Small intestine (tissue), 7 donors: ENCODE measurements around the gene ZNF549. TPM values are rescaled to one million over a fixed set of nuclear protein-coding genes. Genes with fewer than 3 reads are reported as not detected.

Source experiments
- DNase-seq, 2 donors: peaks; one replicate each; pipeline versions ENCODE4 v3.0.0 to v3.0.0-alpha.2; 2013
- FAIRE-seq: peaks from 2 replicates; lab custom pipeline; 2012; peaks lifted over from hg19 to GRCh38; lab: Jason Lieb, UNC
- H3K27ac ChIP-seq, 3 donors: one replicate each; pipeline ENCODE4 v1.5.1; 2013; ENCODE audit warnings: low read length in 2 of 3, mild to moderate bottlenecking in 2 of 3, control low read depth in 1 of 3, inconsistent platforms in 1 of 3, low read depth in 1 of 3, moderate library complexity in 1 of 3
- H3K27me3 ChIP-seq, 3 donors: one replicate each; pipeline ENCODE4 v1.6.1; 2013; ENCODE audit warnings: low read length in 3 of 3, inconsistent platforms in 1 of 3; ENCODE audit not compliant: control insufficient read depth in 3 of 3, insufficient read depth in 3 of 3
- H3K36me3 ChIP-seq, 3 donors: one replicate each; pipeline ENCODE4 v1.6.1; 2013; ENCODE audit warnings: low read length in 3 of 3, inconsistent platforms in 1 of 3, low read depth in 1 of 3, mild to moderate bottlenecking in 1 of 3, moderate library complexity in 1 of 3; ENCODE audit not compliant: control insufficient read depth in 3 of 3, insufficient read depth in 2 of 3
- H3K4me1 ChIP-seq, 3 donors: one replicate each; pipeline ENCODE4 v1.6.1; 2013; ENCODE audit warnings: low read length in 2 of 3, inconsistent platforms in 1 of 3, low read depth in 1 of 3, mild to moderate bottlenecking in 1 of 3, moderate library complexity in 1 of 3; ENCODE audit not compliant: control insufficient read depth in 3 of 3, insufficient read depth in 2 of 3
- H3K4me3 ChIP-seq, 3 donors: one replicate each; pipeline ENCODE4 v1.5.1; 2013; ENCODE audit warnings: low read length in 3 of 3, control low read depth in 1 of 3, inconsistent platforms in 1 of 3, low read depth in 1 of 3, mild to moderate bottlenecking in 1 of 3, moderate library complexity in 1 of 3
- H3K9me3 ChIP-seq, 2 donors: one replicate each; pipeline ENCODE4 v1.6.1; 2013; ENCODE audit warnings: low read depth in 1 of 2, low read length in 1 of 2; ENCODE audit not compliant: control insufficient read depth in 2 of 2, insufficient read depth in 1 of 2
- WGBS, 3 donors: extraction: QIAGEN DNeasy Blood & Tissue Kit; methylation state at CpG; one replicate each; pipeline ENCODE4 v1.1.7; 2013; 5-methylcytosine and 5-hydroxymethylcytosine counted together
- polyA plus RNA-seq, 4 donors: library from polyadenylated mRNA; stranded (reverse) in 3 of 4; unstranded in 1 of 4; fragments of 200-250 nt in 3 of 4; fragments of 120-200 nt in 1 of 4; gene quantifications; one replicate each; pipeline versions ENCODE4 v1.2.1 to v1.2.3, GENCODE V29; 2013
- donor health status: healthy with polysubstance abuse.
- donor health status: control.
- donor health status: control.
- donor health status: Bipolar disorder and iron deficiency.
- donor health status: healthy.

The ZNF549 gene
- polyA plus RNA-seq, 4 donors: 0.89 to 11.5 (median 1.7) TPM

GRCh38 chr19:57558525-57558924, 31.4 kb downstream of the ZNF549 start:
- peak overlapping the region in 1 of 3 donors; percentile 79 for H3K27ac ChIP-seq
- WGBS, 3 donors: 32 to 55% (median 46%) methylated on average over 6 of the region's 6 CpGs
- FAIRE-seq: no peak
- H3K27me3 ChIP-seq: no peaks in the 10 kb centered on the region
- H3K4me1 ChIP-seq: peaks cover 4 to 13% (median 7%) of the 10 kb centered on the region in 3 donors
- DNase-seq: no peak
- peaks cover 6 to 25% (median 14%) of the 10 kb centered on the region in 3 donors for H3K36me3 ChIP-seq
- peaks cover 0 to 40% of the 10 kb centered on the region in 2 donors for H3K9me3 ChIP-seq
- peak overlapping the region in 2 of 3 donors; percentile 89 to 96 for H3K4me3 ChIP-seq

GRCh38 chr19:57559008-57559403, 31.9 kb downstream of the ZNF549 start:
- Histone ChIP-seq H3K27me3 (no peaks in the 10 kb centered on the region), H3K4me3 (peak overlapping the region; percentile 87 to 96 (median 89)), H3K9me3 (peaks cover 0 to 39% of the 10 kb centered on the region in 2 donors), H3K4me1 (peaks cover 4 to 13% (median 7%) of the 10 kb centered on the region in 3 donors), H3K27ac (peak overlapping the region in 2 of 3 donors; percentile 79 to 80), H3K36me3 (peaks cover 4 to 20% (median 12%) of the 10 kb centered on the region in 3 donors)
- DNase-seq (peak; percentile 10 to 63), FAIRE-seq (no peak)
- 0% methylated on average over 22 of the region's 22 CpGs for WGBS, 3 donors

GRCh38 chr19:57559404-57560025, 32.4 kb downstream of the ZNF549 start, which contains the start of gene ZNF550:
ZNF550 (minus strand) TSS chr19:57559863; CDS start chr19:57559682, 181 bp downstream.
- Histone ChIP-seq H3K4me1 (peaks cover 4 to 13% (median 7%) of the 10 kb centered on the region in 3 donors), H3K4me3 (peak within 1 kb of the TSS; percentile 87 to 96 (median 89)), H3K27ac (peak within 1 kb of the TSS in 2 of 3 donors; percentile 79 to 80), H3K27me3 (no peaks in the 10 kb centered on the region), H3K9me3 (peaks cover 0 to 39% of the 10 kb centered on the region in 2 donors), H3K36me3 (peaks cover 4 to 15% (median 10%) of the 10 kb centered on the region in 3 donors)
- FAIRE-seq (no peak), DNase-seq (peak; percentile 86 to 96)
- 0 to 1% (median 1%) methylated on average over 49 to 56 of the region's 56 CpGs for WGBS, 3 donors

GRCh38 chr19:57560049-57560491, 32.9 kb downstream of the ZNF549 start:
- H3K36me3 ChIP-seq: peaks cover 4 to 13% (median 7%) of the 10 kb centered on the region in 3 donors
- DNase-seq: peak in 1 of 2 donors; percentile 56
- H3K4me1 ChIP-seq: peaks cover 4 to 13% (median 7%) of the 10 kb centered on the region in 3 donors
- no peak for FAIRE-seq
- H3K27ac ChIP-seq: peak overlapping the region in 2 of 3 donors; percentile 79 to 80
- H3K9me3 ChIP-seq: peaks cover 0 to 39% of the 10 kb centered on the region in 2 donors
- peak overlapping the region; percentile 87 to 96 (median 89) for H3K4me3 ChIP-seq
- no peaks in the 10 kb centered on the region for H3K27me3 ChIP-seq
- 22 to 34% (median 33%) methylated on average over 23 of the region's 23 CpGs for whole genome bisulfite sequencing, 3 donors

- Histone ChIP-seq H3K4me1 (peaks cover 4 to 6% (median 5%) of the 10 kb centered on the region in 3 donors), H3K27ac (no peak overlapping the region), H3K4me3 (no peak overlapping the region), H3K9me3 (peaks cover 2 to 52% of the 10 kb centered on the region in 2 donors), H3K36me3 (no peaks in the 10 kb centered on the region), H3K27me3 (no peaks in the 10 kb centered on the region)
- DNase-seq (no peak), FAIRE-seq (no peak)
- WGBS, 3 donors: 43 to 60% (median 52%) methylated on average over 1 of the region's 1 CpG
These were observed 36.4 kb downstream of the ZNF549 start for GRCh38 chr19:57563547-57563946.

GRCh38 chr19:57566396-57567265, 39.5 kb downstream of the ZNF549 start:
- DNase-seq (no peak), FAIRE-seq (no peak)
- H3K4me1 ChIP-seq: no peaks in the 10 kb centered on the region
- no peak overlapping the region for H3K27ac ChIP-seq
- WGBS, 3 donors: 61 to 65% (median 62%) methylated on average over 7 of the region's 7 CpGs
- H3K4me3 ChIP-seq: no peak overlapping the region
- no peaks in the 10 kb centered on the region for H3K27me3 ChIP-seq
- peaks cover 2 to 75% of the 10 kb centered on the region in 2 donors for H3K9me3 ChIP-seq
- H3K36me3 ChIP-seq: no peaks in the 10 kb centered on the region

- Histone ChIP-seq H3K4me3 (no peak overlapping the region), H3K27ac (no peak overlapping the region), H3K4me1 (no peaks in the 10 kb centered on the region), H3K27me3 (no peaks in the 10 kb centered on the region), H3K36me3 (peaks cover 20 to 30% (median 27%) of the 10 kb centered on the region in 3 donors), H3K9me3 (peaks cover 2 to 91% of the 10 kb centered on the region in 2 donors)
- DNase-seq (no peak), FAIRE-seq (no peak)
These were observed 43.6 kb downstream of the ZNF549 start for GRCh38 chr19:57570707-57571106.

GRCh38 chr19:57572415-57572947, 45.3 kb downstream of the ZNF549 start:
- Histone ChIP-seq H3K4me1 (no peaks in the 10 kb centered on the region), H3K4me3 (no peak overlapping the region), H3K27me3 (no peaks in the 10 kb centered on the region), H3K9me3 (peaks cover 0 to 94% of the 10 kb centered on the region in 2 donors), H3K36me3 (peaks cover 24 to 42% (median 27%) of the 10 kb centered on the region in 3 donors), H3K27ac (no peak overlapping the region)
- FAIRE-seq (no peak), DNase-seq (no peak)
- WGBS, 3 donors: 96 to 97% (median 96%) methylated on average over 3 of the region's 3 CpGs
